MCF 10A (cell line): ENCODE data around the gene CCDC40. TPM values are rescaled to one million over a fixed set of nuclear protein-coding genes. Genes with fewer than 3 reads are reported as not detected.

Source experiments
- BruUV-seq: library from RNA; stranded (reverse); fragments of 400-500 nt; replicated peaks from 2 replicates; lab custom pipeline; 2021; lab: Mats Ljungman, UMichigan
- CTCF ChIA-PET: fragments of 300-600 bp; sonication (Branson Sonifier 250); formaldehyde crosslinking; extraction: SDS; loops from one replicate; lab custom pipeline; 2021; ENCODE audit warnings: antibody characterized with exemption, inconsistent platforms; lab: Yijun Ruan, JAX
- POLR2A ChIA-PET: fragments of 300-600, 350-650 bp; sonication (Branson Sonifier 250); formaldehyde crosslinking; extraction: SDS; loops from one replicate; lab custom pipeline; 2020; ENCODE audit warnings: antibody characterized with exemption, inconsistent platforms; lab: Yijun Ruan, JAX
- DNase-seq: peaks from one replicate; pipeline ENCODE4 v3.0.0-alpha.2; 2018; ENCODE audit not compliant: unreplicated experiment
- H3K27ac Mint-ChIP-seq: one replicate; pipeline ENCODE4 v1.8.0; 2022; ENCODE audit warnings: mild to moderate bottlenecking, low read depth, mixed read lengths; ENCODE audit not compliant: unreplicated experiment
- H3K27me3 Mint-ChIP-seq: one replicate; pipeline ENCODE4 v1.8.0; 2022; ENCODE audit warnings: mixed read lengths; ENCODE audit not compliant: insufficient read depth, unreplicated experiment
- H3K36me3 Mint-ChIP-seq: one replicate; pipeline ENCODE4 v1.8.0; 2022; ENCODE audit warnings: mild to moderate bottlenecking, moderate library complexity, mixed read lengths; ENCODE audit not compliant: insufficient read depth, unreplicated experiment
- H3K4me1 Mint-ChIP-seq: one replicate; pipeline ENCODE4 v1.8.0; 2022; ENCODE audit warnings: mixed read lengths; ENCODE audit not compliant: insufficient read depth, unreplicated experiment
- H3K4me3 Mint-ChIP-seq: one replicate; pipeline ENCODE4 v1.8.0; 2022; ENCODE audit warnings: mild to moderate bottlenecking, moderate library complexity, mixed read lengths; ENCODE audit not compliant: unreplicated experiment
- H3K9me3 Mint-ChIP-seq: one replicate; pipeline ENCODE4 v1.8.0; 2022; ENCODE audit warnings: mixed read lengths; ENCODE audit not compliant: unreplicated experiment
- CTCF ChIP-seq: fragments of 200-600 bp; IDR thresholded peaks from one replicate; pipeline ENCODE4 v1.8.0; 2022; ENCODE audit warnings: antibody characterized with exemption, mild to moderate bottlenecking; ENCODE audit not compliant: unreplicated experiment
- intact Hi-C: fragments of 100-400 bp; cut with micrococcal nuclease; formaldehyde crosslinking; loops from 2 replicates; pipeline ENCODE4 v1.14.1; 2022
- total RNA-seq: library from RNA; stranded (reverse); gene quantifications from 2 replicates; pipeline ENCODE4 v1.2.3, GENCODE V29; 2022

Gene CCDC40
- total RNA-seq, 1 experiment from 2014 or later = 4.1 TPM

- Mint-ChIP-seq H3K27me3 (no peaks in the 10 kb centered on the region), H3K4me3 (no peak overlapping the region)
These were observed 4.6 kb upstream of the CCDC40 start for GRCh38 chr17:80031691-80032430.

GRCh38 chr17:80032614-80033171, 3.7 kb upstream of the CCDC40 start:
- no peaks in the 10 kb centered on the region for H3K27me3 Mint-ChIP-seq
- TF ChIP-seq CTCF = no peak
- no peak for DNase-seq
- peaks cover 24% of the 10 kb centered on the region for H3K36me3 Mint-ChIP-seq
- H3K4me1 Mint-ChIP-seq = peaks cover 43% of the 10 kb centered on the region
- no peaks in the 10 kb centered on the region for H3K9me3 Mint-ChIP-seq
- H3K4me3 Mint-ChIP-seq = no peak overlapping the region
- intact Hi-C loops = no loop called here
- no TSS peak for BruUV-seq
- ChIA-PET CTCF (interaction anchor here (1.8 to 2.6 kb wide), 2 partner anchors 25 to 27 kb away, joined by 13 to 23 read pairs; no protein-coding TSS in a partner anchor), POLR2A (no interaction called here)
- no peak overlapping the region for H3K27ac Mint-ChIP-seq

More at GRCh38 chr17:80031691-80032430, 4.6 kb upstream of the CCDC40 start:
- intact Hi-C loops = no loop called here
- Mint-ChIP-seq H3K27ac (no peak overlapping the region), H3K9me3 (no peaks in the 10 kb centered on the region), H3K36me3 (peaks cover 24% of the 10 kb centered on the region), H3K4me1 (peaks cover 38% of the 10 kb centered on the region)
- ChIA-PET CTCF (interaction anchor here (2.6 kb wide), 1 partner anchor 26 kb away, joined by 23 read pairs; no protein-coding TSS in a partner anchor), POLR2A (no interaction called here)
- no TSS peak for BruUV-seq
- DNase-seq = no peak
- no peak for TF ChIP-seq CTCF

GRCh38 chr17:80033840-80034239, 2.6 kb upstream of the CCDC40 start:
- no TSS peak for BruUV-seq
- Mint-ChIP-seq H3K27me3 (no peaks in the 10 kb centered on the region), H3K36me3 (peaks cover 24% of the 10 kb centered on the region), H3K4me3 (peak overlapping the region; percentile 16), H3K27ac (no peak overlapping the region), H3K4me1 (peaks cover 35% of the 10 kb centered on the region), H3K9me3 (no peaks in the 10 kb centered on the region)
- ChIA-PET CTCF (interaction anchor here (0.9 to 2.6 kb wide), 3 partner anchors 26 to 177 kb away, joined by 6 to 23 read pairs (median 13); no protein-coding TSS in a partner anchor), POLR2A (interaction anchor here (1.0 to 1.9 kb wide), 4 partner anchors 12 to 26 kb away, joined by 3 to 9 read pairs (median 5); no protein-coding TSS in a partner anchor)
- TF ChIP-seq CTCF = no peak
- intact Hi-C loops = no loop called here
- DNase-seq = no peak
